ENCODE data around the gene TOB1. TPM values are rescaled to one million over a fixed set of nuclear protein-coding genes. Genes with fewer than 3 reads are reported as not detected.

TOB1 gene
- total and polyA plus RNA-seq, 9 of the 15 experiments (the other 6 are each of a cell fraction or from before 2014, with no cell fraction given) = 4.8 to 63.7 (median 13.2) TPM

DNA sequence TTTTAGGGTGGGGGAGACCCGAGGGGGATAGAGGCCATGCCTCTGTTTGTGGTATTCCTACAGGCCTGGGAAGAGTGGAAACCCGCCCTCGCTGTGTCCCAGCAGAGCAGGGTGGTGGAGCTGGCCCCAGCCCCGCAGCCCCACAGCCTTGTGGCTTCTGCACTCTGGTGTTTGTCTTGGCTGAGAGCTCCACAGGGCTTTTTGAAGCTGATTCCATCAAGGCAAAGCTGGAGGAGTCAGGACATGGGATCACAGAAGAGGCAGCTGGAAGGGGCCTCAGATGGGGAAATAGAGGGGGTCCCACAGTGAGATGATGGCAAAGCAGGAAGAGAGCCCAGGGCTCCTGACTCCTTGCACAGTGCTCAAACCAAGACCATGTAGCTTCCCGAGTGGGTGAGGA, 35.8 kb downstream of the TOB1 start:
- Histone ChIP-seq H2AFZ (ENCODE audit: low read depth, low read length) (no peak overlapping the region), H3K9me3 (replicated peaks; ENCODE audit: control insufficient read depth, insufficient read depth, low read depth, low read length) (no peaks in the 10 kb centered on the region), H3K4me2 (ENCODE audit: insufficient read depth, low read length) (no peak overlapping the region), H3K9me1 (ENCODE audit: control insufficient read depth, insufficient read depth, low read length) (no peaks in the 10 kb centered on the region), H3K36me3 (ENCODE audit: control insufficient read depth, insufficient read depth, low read length) (no peaks in the 10 kb centered on the region), H3K9ac (ENCODE audit: insufficient read depth in 1 of 2, low read depth in 2 of 2, low read length in 2 of 2) (peak overlapping the region in 1 of 2 experiments; percentile 46; a peak in 1 of 4 replicates), H3K79me2 (ENCODE audit: control insufficient read depth, insufficient read depth, low read length) (no peaks in the 10 kb centered on the region), H3K4me3 (no peak overlapping the region), H3K27ac (ENCODE audit: extremely low read depth, low read depth, low read length) (no peak overlapping the region), H3K4me1 (replicated peaks in 1 of 2; ENCODE audit: control insufficient read depth in 2 of 2, insufficient read depth in 2 of 2, low read length in 2 of 2) (peaks cover 18 to 46% of the 10 kb centered on the region in 2 experiments), H4K20me1 (replicated peaks; ENCODE audit: control insufficient read depth, insufficient read depth, low read length) (no peaks in the 10 kb centered on the region), H3K27me3 (ENCODE audit: control insufficient read depth in 2 of 2, insufficient read depth in 2 of 2, low read length in 2 of 2) (peaks cover 0 to 9% of the 10 kb centered on the region in 2 experiments; a peak in 2 of 5 replicates)
- ATAC-seq (no peak), DNase-seq (ENCODE audit: extremely low read depth in 1 of 4, low spot score in 3 of 4) (no peak), FAIRE-seq (no peak)
- ChIA-PET POLR2A (interaction anchor here (0.6 to 1.5 kb wide), 3 partner anchors 9 to 67 kb away, joined by 3 to 5 read pairs (median 4); no protein-coding TSS in a partner anchor), CTCF (ENCODE audit: low intra/inter-chr PET ratio) (no interaction called here)
- WGBS (ENCODE audit: insufficient coverage, low coverage, missing lambda C conversion rate) = 75% methylated on average over 5 of the region's 5 CpGs
- no TSS peak for BruUV-seq (replicated peaks)
- in situ Hi-C loops (cut with MboI) (loop anchor here (5.0 kb wide), 1 partner anchor 283 kb away; the partner anchor contains the start of gene SPATA20), intact Hi-C loops (cut with micrococcal nuclease) (no loop called here)
- TF ChIP-seq, protein P1, sequence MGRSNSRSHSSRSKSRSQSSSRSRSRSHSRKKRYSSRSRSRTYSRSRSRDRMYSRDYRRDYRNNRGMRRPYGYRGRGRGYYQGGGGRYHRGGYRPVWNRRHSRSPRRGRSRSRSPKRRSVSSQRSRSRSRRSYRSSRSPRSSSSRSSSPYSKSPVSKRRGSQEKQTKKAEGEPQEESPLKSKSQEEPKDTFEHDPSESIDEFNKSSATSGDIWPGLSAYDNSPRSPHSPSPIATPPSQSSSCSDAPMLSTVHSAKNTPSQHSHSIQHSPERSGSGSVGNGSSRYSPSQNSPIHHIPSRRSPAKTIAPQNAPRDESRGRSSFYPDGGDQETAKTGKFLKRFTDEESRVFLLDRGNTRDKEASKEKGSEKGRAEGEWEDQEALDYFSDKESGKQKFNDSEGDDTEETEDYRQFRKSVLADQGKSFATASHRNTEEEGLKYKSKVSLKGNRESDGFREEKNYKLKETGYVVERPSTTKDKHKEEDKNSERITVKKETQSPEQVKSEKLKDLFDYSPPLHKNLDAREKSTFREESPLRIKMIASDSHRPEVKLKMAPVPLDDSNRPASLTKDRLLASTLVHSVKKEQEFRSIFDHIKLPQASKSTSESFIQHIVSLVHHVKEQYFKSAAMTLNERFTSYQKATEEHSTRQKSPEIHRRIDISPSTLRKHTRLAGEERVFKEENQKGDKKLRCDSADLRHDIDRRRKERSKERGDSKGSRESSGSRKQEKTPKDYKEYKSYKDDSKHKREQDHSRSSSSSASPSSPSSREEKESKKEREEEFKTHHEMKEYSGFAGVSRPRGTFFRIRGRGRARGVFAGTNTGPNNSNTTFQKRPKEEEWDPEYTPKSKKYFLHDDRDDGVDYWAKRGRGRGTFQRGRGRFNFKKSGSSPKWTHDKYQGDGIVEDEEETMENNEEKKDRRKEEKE (IDR thresholded peaks at IDR 0.05; ENCODE audit: borderline replicate concordance in 1 of 2, control insufficient read depth in 1 of 2, low read depth in 2 of 2, low read length in 1 of 2) = no peak
- TF ChIP-seq, protein P2, sequence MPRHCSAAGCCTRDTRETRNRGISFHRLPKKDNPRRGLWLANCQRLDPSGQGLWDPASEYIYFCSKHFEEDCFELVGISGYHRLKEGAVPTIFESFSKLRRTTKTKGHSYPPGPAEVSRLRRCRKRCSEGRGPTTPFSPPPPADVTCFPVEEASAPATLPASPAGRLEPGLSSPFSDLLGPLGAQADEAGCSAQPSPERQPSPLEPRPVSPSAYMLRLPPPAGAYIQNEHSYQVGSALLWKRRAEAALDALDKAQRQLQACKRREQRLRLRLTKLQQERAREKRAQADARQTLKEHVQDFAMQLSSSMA (CRISPR knock-in tag; IDR thresholded peaks at IDR 0.05) = no peak
- no peak for TF ChIP-seq COPS2 (conservative IDR thresholded peaks at IDR 0.05)
- TF ChIP-seq ZNF146 (CRISPR knock-in tag; IDR thresholded peaks at IDR 0.05; ENCODE audit: unreplicated experiment) = no peak

All from K562 (cell line).